Ureter (tissue), 1 donor: ENCODE measurements around the gene ITM2B. TPM values are rescaled to one million over a fixed set of nuclear protein-coding genes. Genes with fewer than 3 reads are reported as not detected.
"Not testable (repeated sequence)": the region's sequence is repeated elsewhere in the genome, so short reads cannot be mapped to it uniquely, and the experiment has no call there.

Experiments used
- DNase-seq: peaks from one replicate; pipeline ENCODE4 v3.0.0-alpha.2; 2020; ENCODE audit warnings: low spot score
- total RNA-seq: library from RNA; stranded (reverse); gene quantifications from one replicate; pipeline ENCODE4 v1.2.4, GENCODE V29; 2023
- donor health status: DM: yes; HTN: yes; CAD: no.

The ITM2B gene
- total RNA-seq, 1 donor from 2014 or later = 682 TPM

- DNase-seq = no peak
These were observed 8.3 kb upstream of the ITM2B start for GRCh38 chr13:48224701-48225100.

GRCh38 chr13:48230541-48230940 is 2.5 kb upstream of the ITM2B start:
- DNase-seq = no peak

GRCh38 chr13:48231080-48231479 is 1.9 kb upstream of the ITM2B start:
- DNase-seq = no peak

DNA sequence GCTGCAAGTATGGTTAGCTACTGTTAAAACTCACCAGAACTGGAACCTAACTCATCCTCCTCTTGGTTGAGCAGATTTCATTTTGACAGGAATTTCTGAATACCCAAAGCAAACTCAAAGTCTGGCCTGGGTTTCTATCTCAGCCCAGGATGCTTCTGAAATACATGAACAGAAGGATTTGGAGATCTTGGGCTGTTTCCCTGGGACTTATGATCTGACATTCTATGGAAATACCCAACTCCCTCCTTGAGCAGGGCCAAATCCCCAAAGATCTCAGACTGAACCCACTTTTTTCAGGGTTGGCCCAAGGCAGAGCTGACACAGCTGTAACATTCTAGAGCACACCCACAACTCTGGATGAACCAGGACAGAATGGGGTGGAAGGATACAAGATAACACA is 1.1 kb upstream of the ITM2B start:
- no peak for DNase-seq

DNA sequence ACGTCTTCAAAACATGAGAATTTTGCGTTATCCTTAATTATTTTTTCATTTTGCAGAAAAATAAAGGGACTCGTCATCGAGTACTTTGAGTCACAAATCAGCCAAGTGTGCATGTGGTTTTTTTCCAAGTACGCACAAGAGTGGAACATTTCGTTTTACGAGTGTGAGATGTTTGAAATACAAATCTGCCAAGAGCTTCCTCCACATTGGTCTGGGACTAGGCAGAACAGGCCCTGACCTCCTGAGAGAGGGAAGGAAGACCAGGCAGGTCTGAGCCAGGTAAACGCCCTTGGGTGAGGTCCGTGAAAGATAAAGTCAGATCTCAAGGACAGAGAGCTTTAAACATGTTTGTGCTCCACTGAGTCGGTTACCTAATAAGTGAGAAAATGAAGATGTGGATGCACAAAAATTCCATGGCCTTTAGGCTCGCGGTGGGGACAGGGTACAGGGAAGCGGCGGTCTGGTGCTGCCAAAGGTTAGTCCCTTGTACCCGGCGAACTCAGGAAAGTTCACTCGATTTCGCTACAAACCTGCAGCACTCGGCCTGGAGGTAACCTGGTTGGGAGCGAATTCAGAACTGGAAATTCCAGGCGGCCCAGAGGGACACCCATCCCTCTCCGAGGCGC is 473 bp upstream of the ITM2B start:
- DNase-seq = peak; percentile 55

DNA sequence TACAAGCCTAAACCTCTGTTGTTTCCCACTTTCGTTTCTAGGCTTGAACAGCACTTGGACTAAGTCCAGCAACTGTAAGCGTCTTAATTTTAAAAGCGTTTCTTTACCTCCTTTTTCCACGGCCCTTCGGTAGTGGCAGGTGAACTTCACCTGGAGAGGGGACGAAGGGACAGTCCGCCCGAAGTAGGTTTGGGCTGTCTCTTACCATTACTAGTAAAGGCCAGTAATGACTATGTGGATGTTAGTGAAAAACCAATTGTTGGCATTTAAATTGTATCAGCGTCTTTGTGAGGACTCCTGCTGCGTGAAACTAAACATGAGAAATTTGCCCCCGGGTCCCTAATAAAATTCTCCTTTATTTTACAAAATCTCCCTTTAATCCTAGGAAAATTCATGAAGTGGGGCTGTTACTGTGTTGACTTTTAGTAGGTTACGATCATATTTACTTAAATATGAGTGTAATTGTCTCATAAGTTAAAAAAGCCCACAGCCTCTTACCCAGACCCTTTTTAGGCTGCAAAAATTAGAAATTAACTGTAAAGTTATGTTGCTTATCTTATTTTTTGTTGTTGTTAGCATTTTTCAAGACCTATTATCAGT is 983 bp downstream of the ITM2B start:
- DNase-seq = no peak

DNA sequence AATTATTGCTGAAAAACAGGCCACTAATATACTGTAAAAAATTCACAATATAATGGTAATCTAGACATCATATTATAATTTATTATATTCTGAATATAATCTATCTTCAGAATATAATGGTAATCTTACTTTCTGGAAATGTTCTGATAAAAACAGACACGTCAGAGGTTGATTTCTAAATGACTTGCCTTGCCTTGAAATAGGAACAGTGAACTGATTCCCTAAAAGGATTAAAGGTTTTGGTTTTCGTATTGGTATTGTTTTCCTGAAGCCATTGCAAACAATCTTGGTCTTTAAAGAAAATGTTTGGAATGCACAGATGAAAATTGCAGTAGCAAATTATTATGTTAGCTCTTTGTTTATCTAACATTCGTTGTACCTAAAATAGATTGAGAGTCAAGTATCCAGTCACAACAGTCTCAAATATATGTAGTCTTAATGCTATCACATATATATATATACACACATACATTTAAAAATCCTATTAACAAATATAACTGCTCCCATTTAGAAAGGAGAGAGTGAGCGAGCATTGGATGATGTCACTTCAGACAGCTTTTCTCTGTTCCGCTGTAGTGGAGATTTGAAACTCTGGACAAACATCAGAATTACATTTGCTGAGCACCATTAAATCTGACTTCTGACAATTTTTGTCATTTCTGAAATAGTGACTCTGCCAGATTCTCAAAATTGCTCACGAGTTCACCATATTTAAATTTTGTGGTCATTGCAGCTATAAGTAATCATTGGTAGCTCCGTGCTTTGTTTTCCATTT is 1.7 kb downstream of the ITM2B start:
- DNase-seq = no peak

- DNase-seq = peak; percentile 54
These were observed 2.5 kb downstream of the ITM2B start for GRCh38 chr13:48235341-48236135.

DNA sequence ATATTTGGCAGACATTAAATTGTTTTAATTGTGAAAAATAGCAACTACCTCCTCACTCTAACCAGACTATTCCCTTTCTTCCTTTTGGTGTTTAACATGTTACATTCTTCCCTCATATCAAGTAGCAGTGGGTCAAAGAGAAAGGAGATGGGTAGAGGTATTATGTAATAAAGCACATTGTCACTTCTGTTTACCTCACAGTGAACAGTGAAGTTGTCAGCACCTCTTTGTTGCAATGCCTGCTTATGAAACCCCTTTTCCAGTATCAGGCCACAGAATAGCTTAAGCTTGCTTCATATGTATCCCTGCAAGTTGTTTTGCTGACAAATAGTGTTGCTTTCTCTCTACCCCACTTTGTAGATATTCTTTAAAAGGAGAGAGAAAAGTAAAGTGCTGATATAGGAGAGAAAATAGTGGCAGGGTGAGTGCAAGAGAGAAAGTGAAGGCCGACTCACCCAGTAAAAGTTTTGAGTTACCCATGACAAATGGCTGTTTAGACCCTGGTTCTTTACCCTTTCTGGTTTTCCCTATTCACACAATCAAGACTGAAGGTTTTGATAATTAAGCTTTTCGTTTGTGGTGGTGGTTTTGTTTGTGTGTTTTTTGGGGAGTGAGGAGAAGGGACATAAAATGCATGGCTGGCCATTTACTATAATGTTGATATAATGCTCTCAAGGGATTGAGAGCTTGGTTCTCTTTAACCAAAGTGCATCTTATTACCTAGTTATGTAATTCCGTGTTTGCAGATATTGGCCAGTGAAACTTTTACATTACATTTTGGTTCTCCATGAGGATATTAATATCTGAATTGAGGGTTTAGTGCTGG is 3.7 kb downstream of the ITM2B start:
- DNase-seq = no peak

DNA sequence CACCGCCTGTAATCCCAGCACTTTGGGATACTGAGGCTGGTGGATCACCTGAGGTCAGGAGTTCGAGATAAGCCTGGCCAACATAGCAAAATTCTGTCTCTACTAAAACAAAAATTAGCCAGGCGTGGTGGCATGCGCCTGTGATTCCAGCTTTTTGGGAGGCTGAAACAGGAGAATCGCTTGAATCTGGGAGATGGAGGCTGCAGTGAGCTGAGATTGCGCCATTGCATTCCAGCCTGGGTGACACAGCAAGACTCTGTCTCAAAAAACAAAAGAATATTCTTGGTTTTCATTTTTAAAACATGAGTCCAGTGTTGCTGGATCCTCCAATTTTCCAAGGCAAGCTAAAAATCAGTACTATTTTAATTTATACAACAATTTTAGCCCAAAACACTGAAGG is 6.4 kb downstream of the ITM2B start:
- DNase-seq = not testable (repeated sequence)

GRCh38 chr13:48241651-48242050 is 8.6 kb downstream of the ITM2B start:
- no peak for DNase-seq

- no peak for DNase-seq
These were observed 9.7 kb downstream of the ITM2B start for GRCh38 chr13:48242677-48243076.

DNA sequence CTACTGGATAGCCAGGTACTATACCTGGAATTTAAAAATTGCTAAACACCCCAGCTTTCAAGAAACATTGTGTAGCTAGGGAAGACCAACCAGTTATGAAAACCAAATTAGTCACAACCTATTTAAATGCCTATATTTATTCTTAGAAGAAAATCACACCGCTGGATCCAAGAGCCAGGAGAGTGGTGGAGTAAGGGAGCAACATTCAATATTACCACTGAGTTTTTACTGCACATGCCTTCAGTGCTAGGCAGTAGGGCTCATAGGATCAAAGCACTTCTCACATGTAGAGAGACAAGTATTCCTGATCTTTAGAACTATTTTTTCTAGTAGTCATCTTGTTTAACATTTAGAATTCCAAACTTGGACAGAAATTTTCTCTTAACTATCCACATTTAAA is 11.2 kb downstream of the ITM2B start:
- DNase-seq = no peak

- DNase-seq = no peak
These were observed 13.1 kb downstream of the ITM2B start for GRCh38 chr13:48246102-48246501.

DNA sequence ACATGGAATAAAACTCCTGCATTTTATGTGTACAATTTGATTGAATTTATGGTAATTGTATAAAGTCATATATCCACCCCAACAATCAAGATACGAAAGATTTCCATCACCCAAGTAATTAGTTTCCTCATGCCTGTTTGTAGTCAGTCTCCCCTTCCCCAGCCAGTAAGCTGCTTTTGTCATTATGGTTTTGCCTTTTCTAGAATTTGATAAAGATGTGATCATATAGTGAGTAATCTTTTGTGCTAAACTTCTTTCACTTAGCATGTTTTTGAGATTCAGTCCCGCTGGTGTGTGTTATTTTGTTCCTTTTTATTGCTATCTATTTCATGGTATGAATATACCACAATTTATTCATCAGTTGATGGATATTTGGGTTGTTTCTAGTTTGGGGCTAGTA is 16.0 kb downstream of the ITM2B start:
- no peak for DNase-seq

GRCh38 chr13:48251611-48252081 is 18.6 kb downstream of the ITM2B start:
- DNase-seq = no peak

DNA sequence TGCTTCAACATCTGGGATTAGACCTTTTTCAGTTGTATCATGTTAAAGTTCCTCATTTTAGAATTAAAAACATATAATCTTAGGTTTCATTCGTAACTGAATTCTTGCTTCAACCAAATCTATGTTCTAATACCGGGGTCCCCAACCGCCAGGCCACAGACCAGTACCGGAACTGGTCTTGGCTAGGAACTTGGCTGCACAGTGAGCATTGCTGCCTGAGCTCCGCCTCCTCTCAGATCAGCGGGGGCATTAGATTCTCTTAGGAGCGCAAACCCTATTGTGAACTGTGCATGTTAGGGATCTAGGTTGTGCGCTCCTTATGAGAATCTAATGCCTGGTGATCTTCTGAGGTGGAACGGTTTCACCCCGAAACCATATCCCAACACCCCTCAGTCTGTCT is 19.2 kb downstream of the ITM2B start:
- no peak for DNase-seq

GRCh38 chr13:48253849-48254248 is 20.8 kb downstream of the ITM2B start:
- DNase-seq = no peak

DNA sequence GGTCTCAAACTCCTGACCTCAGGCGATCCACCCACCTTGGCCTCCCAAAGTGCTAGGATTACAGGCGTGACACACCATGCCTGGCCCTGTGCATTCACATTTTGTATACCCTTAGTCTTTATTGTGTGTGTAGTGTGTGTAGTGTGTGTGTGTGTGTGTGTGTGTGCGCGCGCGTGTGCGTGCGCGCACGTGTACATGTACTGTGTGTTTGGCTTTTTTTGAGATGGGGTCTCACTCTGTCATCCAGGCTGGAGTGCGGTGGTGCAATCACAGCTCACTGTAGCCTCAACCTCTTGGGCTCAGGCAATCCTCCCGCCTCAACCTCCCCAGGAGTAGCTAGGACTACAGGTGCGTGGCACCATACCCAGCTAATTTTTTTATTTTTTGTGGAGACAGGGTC is 22.1 kb downstream of the ITM2B start:
- DNase-seq = no peak

DNA sequence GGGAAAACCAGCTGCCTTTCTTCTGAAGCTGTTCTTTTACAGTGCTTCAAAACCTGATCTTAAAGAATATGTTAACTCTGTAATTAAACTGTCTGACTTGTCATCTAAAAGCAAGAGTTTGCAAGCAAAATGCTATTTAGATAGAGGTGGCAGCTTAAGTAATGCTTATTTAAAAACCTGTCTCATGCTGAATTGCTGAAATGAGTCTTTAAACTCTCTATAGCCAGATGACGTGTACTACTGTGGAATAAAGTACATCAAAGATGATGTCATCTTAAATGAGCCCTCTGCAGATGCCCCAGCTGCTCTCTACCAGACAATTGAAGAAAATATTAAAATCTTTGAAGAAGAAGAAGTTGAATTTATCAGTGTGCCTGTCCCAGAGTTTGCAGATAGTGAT is 22.9 kb downstream of the ITM2B start:
- DNase-seq = no peak

- DNase-seq = no peak
These were observed 25.0 kb downstream of the ITM2B start for GRCh38 chr13:48258002-48258401.
